HG03442 (cell line): ENCODE measurements around the gene GABARAP.

Source experiments
- ATAC-seq: cut with Tn5 transposase; IDR thresholded peaks from one replicate; pipeline ENCODE4 v1.9.1; 2021; ENCODE audit warnings: mild to moderate bottlenecking, moderate library complexity; ENCODE audit not compliant: unreplicated experiment

The GABARAP gene

GRCh38 chr17:7241783-7242716, at the start of gene GABARAP:
GABARAP (minus strand) TSS chr17:7242449; CDS start chr17:7242330, 119 bp downstream.
- ATAC-seq, result peak; percentile 34

GRCh38 chr17:7290685-7291084, 48.4 kb upstream of the GABARAP start:
- no peak for ATAC-seq

- no peak for ATAC-seq
Measured at GRCh38 chr17:7290166-7290565, 47.9 kb upstream of the GABARAP start.

- no peak for ATAC-seq
Measured at GRCh38 chr17:7289256-7290032, 47.2 kb upstream of the GABARAP start.

GRCh38 chr17:7285679-7286078, 43.4 kb upstream of the GABARAP start:
- no peak for ATAC-seq

GRCh38 chr17:7284911-7285310, 42.7 kb upstream of the GABARAP start:
- no peak for ATAC-seq

- ATAC-seq, result no peak
Measured at GRCh38 chr17:7283471-7284216, 41.4 kb upstream of the GABARAP start.

- ATAC-seq, result no peak
Measured at GRCh38 chr17:7282752-7283321, 40.6 kb upstream of the GABARAP start.

GRCh38 chr17:7281953-7282751, 39.9 kb upstream of the GABARAP start:
- ATAC-seq, result no peak

GRCh38 chr17:7281074-7281952, 39.1 kb upstream of the GABARAP start, which contains the start of gene SLC2A4:
SLC2A4 (plus strand) TSS chr17:7281718; CDS start chr17:7281935, 217 bp downstream.
- peak; percentile 67 for ATAC-seq

GRCh38 chr17:7280519-7281073, 38.3 kb upstream of the GABARAP start:
- peak; percentile 57 for ATAC-seq

- ATAC-seq, result no peak
Measured at GRCh38 chr17:7279448-7279847, 37.2 kb upstream of the GABARAP start.

- ATAC-seq, result no peak
Measured at GRCh38 chr17:7266784-7267183, 24.5 kb upstream of the GABARAP start.

GRCh38 chr17:7263801-7264078, 21.5 kb upstream of the GABARAP start:
- no peak for ATAC-seq

GRCh38 chr17:7262935-7263800, 20.9 kb upstream of the GABARAP start:
- no peak for ATAC-seq

GRCh38 chr17:7262192-7262934, 20.1 kb upstream of the GABARAP start, which contains the start of gene CLDN7:
CLDN7 (minus strand) TSS chr17:7262478; CDS start chr17:7262043, 435 bp downstream.
- ATAC-seq, result no peak
